ENCODE data around the gene COMP. TPM values are rescaled to one million over a fixed set of nuclear protein-coding genes. Genes with fewer than 3 reads are reported as not detected.
"Not testable (repeated sequence)": the region's sequence is repeated elsewhere in the genome, so short reads cannot be mapped to it uniquely, and the experiment has no call there.

COMP gene
- polyA plus RNA-seq, 6 donors from 2014 or later, result 0.36 TPM; not detected in 5

DNA sequence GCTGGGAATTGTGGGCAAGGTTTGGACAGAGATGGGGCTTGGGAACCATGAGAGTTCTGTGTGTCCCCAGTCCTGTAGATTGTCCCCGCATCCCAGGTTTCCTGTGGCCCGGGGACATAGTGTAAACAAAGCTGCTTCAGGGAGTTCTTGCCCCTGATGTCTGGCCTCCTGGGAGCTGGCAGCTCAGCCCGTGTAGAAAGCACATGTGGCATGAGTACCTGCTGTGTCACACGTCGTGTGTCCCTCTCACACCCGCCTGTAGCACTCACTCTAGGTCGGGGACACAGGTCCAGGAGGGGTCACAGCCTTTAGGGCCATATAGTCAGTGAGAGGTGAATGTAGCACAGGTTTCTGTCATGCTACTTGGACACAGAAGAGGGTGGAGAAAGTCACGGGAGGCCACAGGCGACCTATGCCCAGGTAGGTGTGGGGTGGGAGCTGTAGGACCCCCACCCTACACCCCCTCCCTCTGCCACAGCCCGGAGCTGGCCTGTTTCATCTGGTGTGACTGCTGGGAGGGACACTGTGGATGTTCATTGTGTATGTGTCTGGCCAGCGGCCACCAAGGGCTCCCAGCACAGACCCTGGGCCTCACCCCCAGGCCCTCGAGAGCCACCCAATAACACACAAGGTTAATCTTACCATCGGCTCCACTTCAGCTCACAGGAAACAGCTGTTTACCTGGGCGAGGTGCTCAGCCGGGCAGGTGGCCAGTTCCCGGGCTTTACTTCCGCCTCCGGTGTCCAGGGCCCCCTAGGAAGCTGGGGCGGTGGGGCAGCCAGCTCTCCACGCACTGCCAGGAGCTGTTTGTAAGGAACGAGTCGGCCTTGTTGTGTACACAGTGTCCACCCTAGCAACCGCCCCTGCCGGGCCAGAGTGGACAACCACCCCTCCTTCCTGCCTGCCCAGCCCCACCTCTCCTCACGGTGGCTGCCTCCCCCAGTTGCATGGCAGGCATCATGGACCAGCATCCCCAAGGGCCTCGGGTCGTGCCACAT is 49.7 kb downstream of the COMP start:
- no peaks in the 10 kb centered on the region for H3K27me3 Mint-ChIP-seq
- no peak overlapping the region for H3K4me3 Mint-ChIP-seq
- H3K4me1 Mint-ChIP-seq, result peaks cover 0 to 5% (median 4%) of the 10 kb centered on the region in 3 donors
- no peak overlapping the region for H3K27ac Mint-ChIP-seq
- no peak for DNase-seq
- H3K36me3 Mint-ChIP-seq, result no peaks in the 10 kb centered on the region
- no peaks in the 10 kb centered on the region for H3K9me3 Mint-ChIP-seq
- ATAC-seq (ENCODE audit: low read depth in 2 of 2), result no peak

DNA sequence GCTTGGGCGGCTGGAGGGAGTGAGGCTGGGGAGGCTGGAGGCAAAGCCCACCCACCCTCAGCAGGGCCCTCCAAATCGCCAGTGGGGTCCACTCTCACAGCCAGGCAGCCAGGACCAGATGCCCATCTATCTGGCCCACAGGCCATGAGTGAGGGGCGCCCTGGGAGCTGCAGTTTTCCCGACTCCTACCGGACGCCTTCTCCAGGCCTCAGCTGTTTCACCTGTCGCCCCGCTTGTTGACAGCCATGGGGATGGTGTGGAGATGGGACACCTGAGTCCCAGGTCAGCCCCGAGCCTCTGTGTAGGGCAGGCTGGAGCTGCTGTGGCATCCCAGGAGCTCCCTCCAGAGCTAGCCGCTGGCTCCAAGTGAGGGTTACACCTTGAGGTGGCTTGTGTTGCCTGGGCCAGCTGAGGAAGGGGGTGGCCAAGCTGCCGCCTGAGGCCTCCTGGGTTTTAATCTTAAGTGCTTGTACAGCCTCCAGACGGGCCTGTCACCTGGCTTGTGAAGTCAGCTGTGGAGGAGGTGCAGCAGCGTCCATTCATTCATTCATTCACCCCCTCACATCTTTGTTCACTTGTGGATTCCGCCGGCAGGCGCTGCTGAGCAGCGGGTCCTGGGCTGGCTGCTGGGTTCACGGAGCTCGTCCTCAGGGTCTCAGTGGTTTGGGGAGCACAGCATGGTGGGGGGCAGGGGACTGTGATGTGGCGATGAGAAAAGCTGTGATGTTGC is 52.0 kb downstream of the COMP start:
- H3K9me3 Mint-ChIP-seq, result no peaks in the 10 kb centered on the region
- no peak overlapping the region for H3K4me3 Mint-ChIP-seq
- H3K36me3 Mint-ChIP-seq, result no peaks in the 10 kb centered on the region
- H3K4me1 Mint-ChIP-seq, result peaks cover 5 to 11% (median 11%) of the 10 kb centered on the region in 3 donors
- H3K27me3 Mint-ChIP-seq, result no peaks in the 10 kb centered on the region
- H3K27ac Mint-ChIP-seq, result no peak overlapping the region
- ATAC-seq (ENCODE audit: low read depth in 2 of 2) (no peak), DNase-seq (no peak)

DNA sequence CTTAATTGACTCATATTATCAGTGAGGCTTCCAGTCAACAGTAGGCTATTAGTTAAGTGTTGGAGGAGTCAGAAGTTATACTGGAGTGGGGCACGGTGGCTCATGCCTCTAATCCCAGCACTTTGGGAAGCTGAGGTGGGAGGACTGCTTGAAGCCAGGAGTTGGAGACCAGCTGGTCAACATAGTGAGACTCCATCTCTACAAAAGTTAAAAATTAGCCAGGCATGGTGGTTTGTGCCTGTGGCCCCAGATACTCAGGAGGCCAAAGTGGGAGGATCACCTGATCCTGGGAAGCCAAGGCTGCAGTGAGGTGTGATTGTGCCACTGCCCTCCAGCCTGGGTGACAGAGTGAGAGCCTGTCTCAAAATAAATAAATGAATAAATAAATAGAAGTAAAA is 53.2 kb downstream of the COMP start:
- H3K9me3 Mint-ChIP-seq, result no peaks in the 10 kb centered on the region
- H3K27ac Mint-ChIP-seq, result peak overlapping the region in 2 of 6 donors; percentile 45 to 62
- H3K36me3 Mint-ChIP-seq, result no peaks in the 10 kb centered on the region
- peaks cover 5 to 17% (median 16%) of the 10 kb centered on the region in 3 donors for H3K4me1 Mint-ChIP-seq
- H3K27me3 Mint-ChIP-seq, result no peaks in the 10 kb centered on the region
- H3K4me3 Mint-ChIP-seq, result no peak overlapping the region
- DNase-seq, result no peak
- ATAC-seq (ENCODE audit: low read depth in 2 of 2), result no peak

DNA sequence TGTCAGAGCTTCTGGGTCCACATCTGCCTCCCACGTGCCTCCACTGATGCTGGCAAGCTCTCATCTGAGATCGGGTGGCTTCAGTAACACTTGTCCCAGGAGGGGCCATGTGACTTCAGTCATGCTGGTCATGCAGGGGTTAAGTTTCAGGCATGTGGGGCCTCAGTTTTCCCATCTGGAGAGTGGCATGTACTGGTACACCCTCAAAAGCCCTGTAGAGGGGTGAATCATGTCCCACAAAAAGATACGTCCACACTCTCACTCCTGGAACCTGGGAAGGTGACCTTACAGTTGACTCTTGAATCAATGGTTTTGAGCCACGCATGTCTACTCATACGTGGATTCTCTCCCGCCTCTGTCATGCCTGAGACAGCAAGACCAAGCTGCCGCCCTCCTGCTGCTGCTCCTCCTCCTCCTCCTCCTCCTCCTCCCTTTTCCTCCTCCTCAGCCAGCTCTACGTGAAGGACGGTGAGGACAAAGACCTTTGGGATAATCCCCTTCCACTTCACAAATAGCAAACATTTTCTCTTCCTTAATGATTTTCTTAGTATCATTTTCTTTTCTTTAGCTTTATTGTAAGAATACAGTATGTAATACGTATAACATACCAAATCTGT is 53.7 kb downstream of the COMP start:
- Mint-ChIP-seq H3K27me3 (no peaks in the 10 kb centered on the region), H3K27ac (peak overlapping the region in 2 of 6 donors; percentile 45 to 62), H3K36me3 (no peaks in the 10 kb centered on the region), H3K4me3 (no peak overlapping the region), H3K9me3 (no peaks in the 10 kb centered on the region), H3K4me1 (peaks cover 6 to 19% (median 19%) of the 10 kb centered on the region in 3 donors)
- DNase-seq (no peak), ATAC-seq (ENCODE audit: low read depth in 2 of 2) (no peak)

DNA sequence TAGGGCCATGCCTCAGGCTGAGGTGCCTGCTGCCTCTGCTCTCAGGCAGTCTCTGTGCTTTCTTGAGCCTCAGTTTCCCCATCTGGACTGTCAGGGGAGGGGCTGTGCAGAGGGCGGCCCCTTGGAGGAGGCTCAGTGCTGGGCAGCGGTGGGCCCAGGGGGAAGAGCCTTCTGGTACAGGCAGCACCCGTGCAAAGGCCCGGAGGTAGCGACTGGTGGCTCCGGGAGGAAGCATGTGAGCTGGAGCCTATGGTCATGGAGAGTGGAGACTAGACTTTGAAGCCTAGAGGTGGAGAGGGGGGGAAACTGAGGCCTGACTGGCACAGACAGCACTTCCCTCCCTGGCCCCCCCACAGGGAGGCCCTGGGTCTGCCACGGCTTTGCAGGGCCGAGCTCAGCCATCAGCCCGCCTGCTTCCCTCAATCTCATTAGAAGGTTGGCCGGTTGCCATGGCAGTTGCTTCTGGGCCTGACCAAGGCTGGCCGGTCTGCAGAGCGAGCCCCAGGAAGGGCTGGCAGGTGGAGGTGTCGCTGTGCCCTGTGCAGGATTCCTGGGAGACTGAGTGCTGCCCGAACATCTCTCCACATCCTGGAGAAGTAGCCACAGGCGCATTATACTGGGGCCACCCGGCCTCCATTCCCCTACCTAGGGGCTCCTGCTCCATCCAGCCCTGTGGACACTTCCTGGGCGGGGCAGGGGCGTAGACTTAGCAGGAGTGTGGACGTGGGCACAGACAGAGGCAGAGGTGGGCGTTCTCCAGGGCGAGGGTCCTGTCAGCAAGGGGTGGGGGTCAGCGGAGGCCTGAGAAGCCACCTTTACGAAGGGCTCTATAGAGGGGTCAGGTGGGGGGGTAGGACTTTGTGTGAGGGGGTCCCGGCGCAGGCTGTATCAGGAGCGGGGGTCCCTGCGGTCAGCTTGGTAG is 54.4 kb downstream of the COMP start:
- Mint-ChIP-seq H3K4me1 (peaks cover 11 to 25% (median 20%) of the 10 kb centered on the region in 3 donors), H3K27ac (no peak overlapping the region), H3K9me3 (no peaks in the 10 kb centered on the region), H3K27me3 (no peaks in the 10 kb centered on the region), H3K4me3 (no peak overlapping the region), H3K36me3 (no peaks in the 10 kb centered on the region)
- no peak for DNase-seq
- no peak for ATAC-seq (ENCODE audit: low read depth in 2 of 2)

DNA sequence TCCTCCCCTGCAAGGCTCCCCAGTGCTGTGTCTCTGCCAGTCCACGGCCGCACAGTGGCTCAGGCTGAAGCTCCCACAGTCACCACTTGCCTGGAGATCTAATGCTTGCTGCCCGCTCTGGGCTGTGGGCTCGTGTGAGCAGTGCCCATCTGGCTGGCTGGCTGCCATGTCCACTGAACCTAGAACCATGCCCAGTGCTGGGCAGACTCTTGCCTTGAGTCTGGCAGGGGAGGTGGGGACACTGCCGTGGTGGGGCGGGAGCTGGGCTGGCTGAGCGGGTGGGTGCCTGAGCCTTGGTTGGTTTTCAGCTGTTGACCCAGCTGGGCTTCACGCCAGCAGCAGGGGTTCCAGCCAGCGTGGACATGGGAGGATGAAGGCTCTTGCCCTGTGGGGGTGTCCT is 55.4 kb downstream of the COMP start:
- H3K9me3 Mint-ChIP-seq, result no peaks in the 10 kb centered on the region
- peak overlapping the region in 1 of 6 donors; percentile 93 for H3K27ac Mint-ChIP-seq
- H3K4me1 Mint-ChIP-seq, result peaks cover 18 to 28% (median 28%) of the 10 kb centered on the region in 3 donors
- H3K36me3 Mint-ChIP-seq, result no peaks in the 10 kb centered on the region
- ATAC-seq (ENCODE audit: low read depth in 2 of 2) (no peak), DNase-seq (no peak)
- no peak overlapping the region for H3K4me3 Mint-ChIP-seq
- no peaks in the 10 kb centered on the region for H3K27me3 Mint-ChIP-seq

GRCh38 chr19:18735324-18735723 is 55.8 kb downstream of the COMP start:
- Mint-ChIP-seq H3K9me3 (no peaks in the 10 kb centered on the region), H3K4me3 (no peak overlapping the region), H3K27me3 (no peaks in the 10 kb centered on the region), H3K4me1 (peaks cover 22 to 28% (median 28%) of the 10 kb centered on the region in 3 donors), H3K36me3 (no peaks in the 10 kb centered on the region), H3K27ac (peak overlapping the region in 1 of 6 donors; percentile 93)
- no peak for DNase-seq
- no peak for ATAC-seq (ENCODE audit: low read depth in 2 of 2)

DNA sequence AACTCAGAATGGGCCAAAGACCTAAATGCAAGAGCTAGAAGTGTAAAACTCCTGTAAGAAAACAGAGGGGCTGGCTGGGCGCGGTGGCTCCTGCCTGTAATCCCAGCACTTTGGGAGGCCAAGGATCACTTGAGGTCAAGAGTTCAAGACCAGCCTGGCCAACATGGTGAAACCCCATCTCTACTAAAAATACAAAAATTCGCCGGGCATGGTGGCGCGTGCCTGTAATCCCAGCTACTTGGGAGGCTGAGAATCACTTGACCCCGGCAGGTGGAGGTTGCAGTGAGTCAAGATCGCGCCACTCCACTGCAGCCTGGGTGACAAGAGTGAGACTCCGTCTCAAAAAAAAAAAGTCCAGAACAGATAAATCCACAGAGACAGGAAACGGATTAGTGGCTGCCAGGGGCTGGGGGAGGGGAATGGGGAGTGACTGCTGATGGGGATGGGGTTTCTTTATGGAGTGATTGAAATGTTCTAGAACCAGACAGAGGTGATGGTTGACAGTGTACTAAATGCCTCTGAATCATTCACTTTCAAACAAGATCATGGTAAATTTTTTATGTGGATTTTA is 57.3 kb downstream of the COMP start:
- not testable (repeated sequence) for ATAC-seq (ENCODE audit: low read depth in 2 of 2); H3K36me3 Mint-ChIP-seq; H3K27me3 Mint-ChIP-seq; DNase-seq; H3K9me3 Mint-ChIP-seq; H3K4me3 Mint-ChIP-seq
- peak overlapping the region in 2 of 6 donors; percentile 22 to 34 for H3K27ac Mint-ChIP-seq
- peaks cover 22 to 28% (median 28%) of the 10 kb centered on the region in 3 donors for H3K4me1 Mint-ChIP-seq

DNA sequence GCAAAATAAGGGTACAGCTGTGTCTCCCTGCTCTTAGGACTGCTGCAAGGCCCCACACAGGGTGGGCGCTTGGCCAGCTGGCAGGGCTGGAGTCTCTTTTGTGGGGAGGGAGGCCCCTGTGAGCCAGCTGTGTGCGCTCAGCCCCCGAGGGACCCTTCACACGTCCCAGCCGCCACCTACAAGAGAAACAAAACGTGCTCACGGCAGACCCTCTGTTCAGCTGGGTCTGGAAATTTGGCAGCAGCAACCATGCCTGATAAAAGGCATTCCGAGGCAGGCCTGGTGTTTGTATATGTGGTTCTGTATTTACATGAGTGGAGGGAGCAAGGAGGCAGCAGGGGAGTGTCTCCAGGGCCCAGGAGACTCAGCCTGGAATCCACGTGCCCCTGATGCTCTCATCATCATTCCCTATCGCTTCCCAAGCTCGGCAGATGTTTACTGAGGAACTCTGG is 57.9 kb downstream of the COMP start:
- no peaks in the 10 kb centered on the region for H3K36me3 Mint-ChIP-seq
- H3K27ac Mint-ChIP-seq, result peak overlapping the region in 2 of 6 donors; percentile 7 to 34
- peaks cover 22 to 28% (median 28%) of the 10 kb centered on the region in 3 donors for H3K4me1 Mint-ChIP-seq
- no peaks in the 10 kb centered on the region for H3K9me3 Mint-ChIP-seq
- DNase-seq (no peak), ATAC-seq (ENCODE audit: low read depth in 2 of 2) (no peak)
- H3K4me3 Mint-ChIP-seq, result no peak overlapping the region
- no peaks in the 10 kb centered on the region for H3K27me3 Mint-ChIP-seq

Other genes starting within 250 kb of the COMP start
- 100 to 1,000 TPM in 1 of 6 donors, 10 to 100 TPM in 5; 69.8 to 100 (median 71.6) TPM for gene FKBP8, start 247.7 kb downstream of the COMP start, polyA plus RNA-seq (ENCODE audit: low read depth in 6 of 6)
- gene KXD1, start 233.4 kb downstream of the COMP start, polyA plus RNA-seq (ENCODE audit: low read depth in 6 of 6), result 100 to 1,000 TPM in 1 of 6 donors, 10 to 100 TPM in 5; 75.3 to 108 (median 84.5) TPM
- gene UBA52, start 219.4 kb downstream of the COMP start, polyA plus RNA-seq (ENCODE audit: low read depth in 6 of 6), result 1,000 to 10,000 TPM; 1,188 to 1,782 (median 1,685) TPM
- gene REX1BD, start 202.5 kb downstream of the COMP start, polyA plus RNA-seq (ENCODE audit: low read depth in 6 of 6), result 100 to 1,000 TPM in 2 of 6 donors, 10 to 100 TPM in 4; 76.0 to 107 (median 91.9) TPM
- 1 to 10 TPM in 2 of 6 donors, under 1 TPM in 2, not detected in 2; 0.44 to 7.0 (median 0.97) TPM for gene CRLF1, start 184.5 kb downstream of the COMP start, polyA plus RNA-seq (ENCODE audit: low read depth in 6 of 6)
- not detected for gene TMEM59L, start 178.4 kb downstream of the COMP start, polyA plus RNA-seq (ENCODE audit: low read depth in 6 of 6)
- 1 to 10 TPM in 5 of 6 donors, not detected in 1; 2.0 to 3.7 (median 3.6) TPM for gene KLHL26, start 154.3 kb downstream of the COMP start, polyA plus RNA-seq (ENCODE audit: low read depth in 6 of 6)
- gene CRTC1, start 107.6 kb downstream of the COMP start, polyA plus RNA-seq (ENCODE audit: low read depth in 6 of 6), result 1 to 10 TPM in 5 of 6 donors, not detected in 1; 1.4 to 2.4 (median 1.4) TPM
- 10 to 100 TPM in 3 of 6 donors, 1 to 10 TPM in 3; 2.2 to 21.3 (median 10.0) TPM for gene UPF1, start 40.7 kb upstream of the COMP start, polyA plus RNA-seq (ENCODE audit: low read depth in 6 of 6)
- gene CERS1, start 104.9 kb upstream of the COMP start, polyA plus RNA-seq (ENCODE audit: low read depth in 6 of 6), result under 1 TPM in 1 of 6 donors, not detected in 5; 0.15 TPM
- 100 to 1,000 TPM; 204 to 322 (median 251) TPM for gene COPE, start 128.1 kb upstream of the COMP start, polyA plus RNA-seq (ENCODE audit: low read depth in 6 of 6)
- gene DDX49, start 128.4 kb upstream of the COMP start, polyA plus RNA-seq (ENCODE audit: low read depth in 6 of 6), result 10 to 100 TPM; 14.2 to 33.3 (median 24.5) TPM
- under 1 TPM in 3 of 6 donors, not detected in 3; 0.44 to 0.69 (median 0.49) TPM for gene HOMER3, start 149.9 kb upstream of the COMP start, polyA plus RNA-seq (ENCODE audit: low read depth in 6 of 6)
- 10 to 100 TPM in 2 of 6 donors, 1 to 10 TPM in 4; 7.2 to 16.3 (median 9.2) TPM for gene SUGP2, start 242.2 kb upstream of the COMP start, polyA plus RNA-seq (ENCODE audit: low read depth in 6 of 6)
- gene ARMC6, start 242.3 kb upstream of the COMP start, polyA plus RNA-seq (ENCODE audit: low read depth in 6 of 6), result 10 to 100 TPM; 23.6 to 37.9 (median 28.6) TPM

Data from naive B cell (primary cell).